Right hindlimb (tissue), 1 donor: ENCODE results near the gene XYLT2.
"Not testable (repeated sequence)": the region's sequence is repeated elsewhere in the genome, so short reads cannot be mapped to it uniquely, and the experiment has no call there.

ENCODE experiments used
- DNase-seq: peaks from one replicate; pipeline ENCODE4 v3.0.0-alpha.2; 2018

XYLT2 gene

GRCh38 chr17:50397111-50397918 lies 51.4 kb downstream of the XYLT2 start, which contains the start of gene LRRC59:
Gene LRRC59 (minus strand): TSS chr17:50397523. CDS start chr17:50397317, 206 bp downstream.
- DNase-seq: peak; percentile 93

DNA sequence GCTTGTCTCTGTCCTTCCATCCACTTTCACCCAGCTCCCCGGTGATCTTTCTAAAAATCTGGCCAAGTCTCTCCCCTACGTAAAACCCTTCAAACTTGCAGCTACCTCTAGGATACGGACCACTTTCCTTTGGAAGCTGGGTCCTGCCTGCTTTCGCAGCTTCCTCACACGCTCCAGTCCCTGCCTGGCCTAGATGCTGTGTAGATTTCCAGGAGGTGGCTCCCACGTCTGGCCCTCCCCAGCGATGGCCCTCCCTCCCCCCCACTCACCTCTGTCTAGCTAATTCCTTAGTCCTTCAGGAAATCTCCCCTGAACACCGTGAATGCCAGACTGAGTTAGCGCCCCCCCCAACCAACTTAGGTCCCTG lies 52.0 kb downstream of the XYLT2 start:
- no peak for DNase-seq

GRCh38 chr17:50398672-50399071 lies 52.7 kb downstream of the XYLT2 start:
- not testable (repeated sequence) for DNase-seq

- DNase-seq: not testable (repeated sequence)
These were observed 53.7 kb downstream of the XYLT2 start for GRCh38 chr17:50399591-50399990.

- not testable (repeated sequence) for DNase-seq
These were observed 59.4 kb downstream of the XYLT2 start for GRCh38 chr17:50405351-50405750.

- no peak for DNase-seq
These were observed 60.7 kb downstream of the XYLT2 start for GRCh38 chr17:50406578-50406977.

GRCh38 chr17:50407921-50408320 lies 62.0 kb downstream of the XYLT2 start:
- DNase-seq: no peak
